ENCODE data around the gene FOXP1. TPM values are rescaled to one million over a fixed set of nuclear protein-coding genes. Genes with fewer than 3 reads are reported as not detected.
A peak's percentile ranks its signal among the peaks of the same experiment; 100 is the strongest.

The FOXP1 gene
- total RNA-seq, 3 donors from 2014 or later: 61.9 to 267 (median 146) TPM

DNA sequence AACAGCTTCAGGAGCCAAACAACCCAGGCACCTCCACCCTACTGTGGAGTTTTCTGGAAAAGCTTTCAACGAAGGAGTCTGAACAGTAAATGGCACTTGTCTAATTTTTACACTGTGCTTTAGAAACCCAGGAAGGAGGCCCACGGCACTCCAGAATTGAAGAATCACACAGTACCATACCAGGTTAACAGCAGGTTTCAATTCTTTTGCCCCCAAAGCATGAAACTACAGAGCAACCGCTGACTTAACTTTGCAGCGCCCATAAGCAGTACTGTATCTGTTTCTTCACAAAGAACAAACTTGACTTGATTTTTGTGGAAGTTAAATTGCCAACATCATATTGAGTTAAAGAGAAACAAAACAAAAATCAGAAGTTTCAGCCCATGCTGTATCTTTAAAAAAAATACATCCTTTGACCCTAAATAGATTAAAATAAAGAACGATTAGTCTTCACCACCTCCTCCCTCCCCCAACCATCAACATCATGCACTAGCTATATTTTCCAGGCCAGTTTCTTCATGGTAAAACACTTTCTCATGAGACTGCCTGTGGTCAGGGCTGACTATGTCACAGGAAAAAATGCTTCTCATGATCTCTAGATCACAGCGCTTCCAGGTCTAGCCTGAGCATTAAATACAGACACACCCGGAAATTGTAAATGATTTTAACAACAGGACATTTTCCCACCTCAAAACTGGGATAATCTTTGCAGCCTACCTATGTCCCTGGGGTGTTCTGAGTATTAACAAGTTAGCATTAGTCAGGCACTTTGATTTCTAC is 456.3 kb downstream of the FOXP1 start:
- Histone ChIP-seq H3K4me3 (peak overlapping the region; percentile 0 to 60 (median 51)), H3K27me3 (no peaks in the 10 kb centered on the region), H3K9me3 (no peaks in the 10 kb centered on the region), H3K27ac (peak overlapping the region; percentile 76 to 92), H3K36me3 (no peaks in the 10 kb centered on the region), H3K4me1 (peaks cover 0 to 6% of the 10 kb centered on the region in 2 donors)
- TF ChIP-seq POLR2A (IDR thresholded peaks at IDR 0.05): no peak
- no peak for DNase-seq (ENCODE audit: low spot score in 2 of 2)
- intact Hi-C loops (cut with DNase I; ENCODE audit: low total_unique reads): no loop called here

- no peak for DNase-seq (ENCODE audit: low spot score in 2 of 2)
- intact Hi-C loops (cut with DNase I; ENCODE audit: low total_unique reads): no loop called here
- H3K27me3 ChIP-seq: no peaks in the 10 kb centered on the region
- H3K27ac ChIP-seq: no peak overlapping the region
- no peaks in the 10 kb centered on the region for H3K9me3 ChIP-seq
- no peaks in the 10 kb centered on the region for H3K4me1 ChIP-seq
- no peak overlapping the region for H3K4me3 ChIP-seq
- no peak for TF ChIP-seq POLR2A (IDR thresholded peaks at IDR 0.05)
- no peaks in the 10 kb centered on the region for H3K36me3 ChIP-seq
These were observed 457.8 kb downstream of the FOXP1 start for GRCh38 chr3:71125738-71126137.

- Histone ChIP-seq H3K4me1 (no peaks in the 10 kb centered on the region), H3K4me3 (no peak overlapping the region), H3K27ac (no peak overlapping the region), H3K9me3 (no peaks in the 10 kb centered on the region), H3K27me3 (no peaks in the 10 kb centered on the region), H3K36me3 (no peaks in the 10 kb centered on the region)
- no peak for DNase-seq (ENCODE audit: low spot score in 2 of 2)
- TF ChIP-seq CTCF (IDR thresholded peaks at IDR 0.05): no peak
- TF ChIP-seq POLR2A (IDR thresholded peaks at IDR 0.05): no peak
- no peak for TF ChIP-seq POLR2AphosphoS5 (IDR thresholded peaks at IDR 0.05)
- intact Hi-C loops (cut with DNase I; ENCODE audit: low total_unique reads): no loop called here
These were observed 459.5 kb downstream of the FOXP1 start for GRCh38 chr3:71124048-71124447.

GRCh38 chr3:71122641-71123040 is 460.9 kb downstream of the FOXP1 start:
- no peak for DNase-seq (ENCODE audit: low spot score in 2 of 2)
- H3K27ac ChIP-seq: no peak overlapping the region
- no peaks in the 10 kb centered on the region for H3K4me1 ChIP-seq
- H3K27me3 ChIP-seq: no peaks in the 10 kb centered on the region
- TF ChIP-seq POLR2AphosphoS5 (IDR thresholded peaks at IDR 0.05): no peak
- intact Hi-C loops (cut with DNase I; ENCODE audit: low total_unique reads): no loop called here
- H3K4me3 ChIP-seq: no peak overlapping the region
- no peaks in the 10 kb centered on the region for H3K9me3 ChIP-seq
- no peaks in the 10 kb centered on the region for H3K36me3 ChIP-seq

GRCh38 chr3:71121429-71122167 is 461.9 kb downstream of the FOXP1 start:
- intact Hi-C loops (cut with DNase I; ENCODE audit: low total_unique reads): no loop called here
- no peak overlapping the region for H3K27ac ChIP-seq
- H3K9me3 ChIP-seq: no peaks in the 10 kb centered on the region
- no peaks in the 10 kb centered on the region for H3K4me1 ChIP-seq
- no peaks in the 10 kb centered on the region for H3K36me3 ChIP-seq
- no peak for DNase-seq (ENCODE audit: low spot score in 2 of 2)
- TF ChIP-seq CTCF (IDR thresholded peaks at IDR 0.05) (no peak), POLR2AphosphoS5 (IDR thresholded peaks at IDR 0.05) (no peak), POLR2A (IDR thresholded peaks at IDR 0.05) (no peak)
- no peaks in the 10 kb centered on the region for H3K27me3 ChIP-seq
- no peak overlapping the region for H3K4me3 ChIP-seq

- no peak for TF ChIP-seq POLR2AphosphoS5 (IDR thresholded peaks at IDR 0.05)
- no peak for TF ChIP-seq POLR2A (IDR thresholded peaks at IDR 0.05)
- TF ChIP-seq CTCF (IDR thresholded peaks at IDR 0.05): no peak
- no peaks in the 10 kb centered on the region for H3K36me3 ChIP-seq
- intact Hi-C loops (cut with DNase I; ENCODE audit: low total_unique reads): no loop called here
- H3K9me3 ChIP-seq: no peaks in the 10 kb centered on the region
- H3K27ac ChIP-seq: no peak overlapping the region
- no peaks in the 10 kb centered on the region for H3K4me1 ChIP-seq
- H3K27me3 ChIP-seq: no peaks in the 10 kb centered on the region
- H3K4me3 ChIP-seq: no peak overlapping the region
- DNase-seq (ENCODE audit: low spot score in 2 of 2): no peak
These were observed 463.5 kb downstream of the FOXP1 start for GRCh38 chr3:71120012-71120411.

Measured in breast epithelium (tissue), 4 donors.